GM18868 (cell line): ENCODE data around the gene KATNB1.
"Not testable (repeated sequence)": the region's sequence is repeated elsewhere in the genome, so short reads cannot be mapped to it uniquely, and the experiment has no call there.

Experiments
- ATAC-seq: cut with Tn5 transposase; IDR thresholded peaks from one replicate; pipeline ENCODE4 v1.9.1; 2021; ENCODE audit warnings: mild to moderate bottlenecking, moderate library complexity; ENCODE audit not compliant: unreplicated experiment

The KATNB1 gene

DNA sequence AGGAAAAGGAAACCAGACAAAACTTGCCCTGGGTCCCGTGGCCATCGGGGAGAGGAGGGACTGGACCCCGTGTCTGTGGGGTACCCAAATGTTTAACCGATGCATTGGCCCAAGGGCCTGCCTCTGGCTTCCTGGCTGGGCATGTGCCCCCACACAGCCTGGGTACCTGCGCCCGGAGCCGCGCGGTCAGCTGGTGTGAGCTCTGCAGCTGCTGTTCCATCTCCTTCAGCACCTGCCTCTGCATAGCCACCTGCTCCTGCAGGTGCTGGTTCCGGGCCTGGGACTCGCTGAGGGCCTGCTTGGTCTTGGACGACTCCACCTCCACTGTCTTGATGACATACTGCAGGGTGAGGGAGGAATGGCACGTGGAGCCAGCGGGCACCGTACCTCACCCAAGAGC lies 34.8 kb downstream of the KATNB1 start:
- no peak for ATAC-seq

- no peak for ATAC-seq
Observed at GRCh38 chr16:57771141-57771785, 35.7 kb downstream of the KATNB1 start.

DNA sequence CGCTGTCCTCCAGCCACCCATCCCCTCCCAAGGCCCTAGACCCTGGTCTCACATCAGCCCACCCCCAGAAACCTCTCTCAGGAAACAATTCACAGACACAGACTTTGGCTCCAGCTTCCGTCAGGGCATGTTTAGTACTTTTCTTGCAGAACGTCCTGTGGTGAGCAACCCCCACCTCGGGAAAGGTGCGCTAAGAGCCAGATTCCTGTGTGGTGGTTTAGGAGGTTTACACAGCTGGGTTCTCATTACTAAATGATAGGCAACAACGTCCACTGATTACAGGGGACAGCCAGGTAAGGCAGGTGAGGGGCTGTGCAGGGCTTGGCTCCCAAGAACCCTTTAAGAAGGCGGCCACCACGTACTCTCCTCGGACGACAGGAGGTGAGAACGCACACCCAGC lies 37.4 kb downstream of the KATNB1 start:
- ATAC-seq = no peak

DNA sequence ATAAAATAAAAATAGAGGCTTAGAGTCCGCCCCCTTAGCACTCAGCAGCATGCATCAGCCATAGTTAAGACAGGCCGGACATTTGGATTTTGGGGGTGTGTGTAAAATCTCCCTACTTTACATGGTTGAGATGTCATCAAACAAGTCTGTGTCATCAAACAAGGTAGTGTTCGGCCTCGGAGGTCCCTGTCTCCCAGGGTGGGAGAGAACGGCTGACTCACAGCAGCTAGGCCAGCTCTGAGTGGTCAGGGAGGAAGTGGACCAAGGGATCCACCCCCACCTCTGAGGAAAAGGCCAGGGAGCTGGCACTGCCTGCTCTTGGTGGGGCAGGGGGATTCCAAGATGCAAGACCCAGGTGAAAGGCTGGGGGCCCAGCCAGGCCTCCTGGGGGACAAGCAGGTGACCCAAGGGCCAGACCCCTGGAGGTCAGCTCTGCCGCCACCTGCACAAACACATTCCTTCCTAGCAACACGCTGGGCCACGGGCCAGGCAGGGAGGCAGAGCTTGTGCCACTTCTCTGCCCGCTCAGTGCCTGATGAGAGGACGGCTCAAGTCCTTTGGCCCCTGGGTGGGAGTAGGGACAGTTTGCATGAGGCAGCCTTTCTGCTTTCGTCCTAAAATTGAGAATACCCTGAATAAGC lies 38.2 kb downstream of the KATNB1 start:
- no peak for ATAC-seq

DNA sequence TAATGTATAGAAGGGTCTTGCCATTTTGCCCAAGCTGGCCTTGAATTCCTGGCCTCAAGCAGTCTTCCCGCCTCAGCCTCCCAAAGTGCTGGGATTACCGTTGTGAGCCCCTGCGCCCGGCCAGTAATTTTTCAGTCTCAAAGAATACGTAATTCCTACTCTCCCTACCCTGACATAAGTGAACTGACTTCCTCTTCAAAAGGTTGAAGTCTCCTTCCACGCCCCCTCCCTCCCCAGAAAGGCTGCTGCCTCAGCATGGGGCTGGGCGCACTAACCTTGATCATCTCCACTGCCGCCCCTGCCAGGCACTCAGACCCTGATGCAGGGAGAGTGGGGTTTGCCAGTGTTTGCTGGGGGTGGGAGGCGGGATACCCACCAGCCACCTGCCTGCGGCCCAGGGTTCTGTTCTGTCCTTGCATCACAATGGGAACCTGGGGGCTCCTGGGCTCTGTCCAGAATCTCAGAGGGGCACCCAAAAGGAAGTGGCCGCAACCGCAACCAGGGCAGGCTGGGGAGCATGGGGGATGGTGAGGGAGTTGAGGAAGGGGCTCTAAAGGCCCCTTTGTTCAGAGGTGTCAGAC lies 39.2 kb downstream of the KATNB1 start:
- no peak for ATAC-seq

- no peak for ATAC-seq
Observed at GRCh38 chr16:57775661-57776469, 40.3 kb downstream of the KATNB1 start.

DNA sequence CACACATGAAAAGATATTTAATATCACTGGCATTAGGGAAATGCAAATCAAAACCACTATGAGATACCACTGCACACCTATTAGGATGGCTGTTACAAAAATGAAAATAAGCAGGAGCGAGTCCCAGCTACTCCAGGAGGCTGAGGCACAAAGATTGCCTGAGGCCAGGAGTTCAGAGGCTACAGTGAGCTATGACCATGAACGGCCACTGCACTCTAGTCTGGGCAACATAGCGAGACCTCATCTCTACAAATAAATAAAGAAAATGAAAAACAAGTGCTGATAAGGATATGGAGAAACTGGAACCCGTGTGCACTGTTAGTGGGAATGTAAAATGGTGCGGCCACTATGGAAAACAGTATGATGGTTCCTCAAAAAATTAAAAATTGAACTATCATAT lies 43.1 kb downstream of the KATNB1 start:
- ATAC-seq = no peak

GRCh38 chr16:57779836-57780235 lies 44.3 kb downstream of the KATNB1 start:
- not testable (repeated sequence) for ATAC-seq

GRCh38 chr16:57781349-57781740 lies 45.8 kb downstream of the KATNB1 start:
- ATAC-seq = no peak

DNA sequence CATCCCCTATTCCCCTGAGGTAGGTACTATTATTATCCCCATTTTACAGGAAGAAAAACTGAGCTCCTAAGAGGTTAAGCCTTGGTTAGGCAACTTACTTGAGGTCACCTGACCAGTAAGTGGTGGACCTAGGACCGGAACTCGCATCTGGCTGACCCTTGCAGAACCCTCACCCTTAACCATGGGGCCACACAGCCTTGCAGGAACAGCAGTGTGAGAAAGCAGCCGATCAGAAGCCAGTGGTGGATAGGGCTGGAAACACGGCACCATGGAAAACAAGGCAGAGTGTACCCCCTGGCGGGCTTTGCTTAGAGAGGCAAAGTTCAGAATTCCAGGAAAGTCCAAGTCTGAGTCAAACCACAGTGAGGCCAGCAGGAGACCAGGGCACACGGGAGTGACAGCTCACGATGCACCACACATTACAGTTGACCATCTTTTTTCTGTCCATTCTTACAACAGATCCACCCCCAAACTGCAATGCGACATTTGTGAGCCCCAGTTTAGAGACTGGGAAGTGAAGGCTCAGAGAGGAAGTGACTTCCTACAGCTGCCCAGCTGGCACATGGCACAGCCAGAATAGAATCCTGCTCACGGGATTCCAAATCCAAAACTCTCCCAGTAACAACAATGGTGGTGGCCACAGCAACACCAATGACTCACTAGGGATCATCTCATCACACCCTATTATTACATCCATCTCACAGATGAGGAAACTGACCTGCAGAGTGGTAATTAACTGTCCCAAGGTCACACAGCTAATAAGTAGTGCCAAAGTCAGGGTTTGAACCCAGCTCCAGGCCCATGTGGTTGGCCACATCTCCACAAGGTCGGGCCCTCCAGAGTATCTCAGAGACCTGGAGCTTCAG lies 46.4 kb downstream of the KATNB1 start:
- ATAC-seq = no peak

DNA sequence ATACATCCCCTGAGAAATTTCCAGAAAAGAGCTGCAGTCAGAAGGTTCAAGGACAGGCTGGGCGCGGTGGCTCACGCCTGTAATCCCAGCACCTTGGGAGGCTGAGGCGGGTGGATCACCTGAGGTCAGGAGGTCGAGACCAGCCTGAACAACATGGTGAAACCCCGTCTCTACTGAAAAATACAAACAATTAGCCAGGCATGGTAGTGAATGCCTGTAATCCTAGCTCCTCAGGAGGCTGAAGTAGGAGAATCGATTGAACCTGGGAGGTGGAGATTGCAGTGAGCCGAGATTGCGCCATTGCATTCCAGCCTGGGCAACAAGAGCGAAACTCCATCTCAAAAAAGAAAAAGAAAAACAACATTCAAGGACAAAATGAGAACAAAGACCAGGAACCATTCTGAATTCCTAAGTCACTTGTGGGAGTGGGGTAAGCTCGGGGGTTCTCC lies 47.1 kb downstream of the KATNB1 start:
- not testable (repeated sequence) for ATAC-seq

GRCh38 chr16:57783116-57783515 lies 47.5 kb downstream of the KATNB1 start:
- ATAC-seq = no peak

- ATAC-seq = no peak
Observed at GRCh38 chr16:57783883-57784282, 48.3 kb downstream of the KATNB1 start.

- ATAC-seq = no peak
Observed at GRCh38 chr16:57784334-57784733, 48.8 kb downstream of the KATNB1 start.

DNA sequence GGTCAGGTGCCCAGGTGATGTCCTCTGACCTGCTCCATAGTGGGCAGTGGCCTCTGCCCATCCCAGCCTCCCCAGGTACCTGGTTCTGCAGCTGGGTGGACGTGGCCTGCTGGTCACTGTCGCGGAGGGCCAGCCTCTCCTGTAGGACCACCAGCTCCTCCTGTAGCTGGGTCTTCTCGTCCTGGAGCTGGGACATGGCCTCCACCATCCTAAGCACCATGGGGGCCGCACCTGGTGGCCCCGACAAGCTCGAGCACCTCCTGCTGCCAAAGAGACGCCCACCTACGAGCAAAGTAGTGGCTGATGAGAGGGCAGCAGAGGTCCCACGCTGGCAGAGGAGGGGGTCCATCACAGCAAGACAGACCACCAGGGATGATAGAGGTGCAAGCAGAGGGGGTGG lies 49.8 kb downstream of the KATNB1 start:
- no peak for ATAC-seq

- no peak for ATAC-seq
Observed at GRCh38 chr16:57785924-57786323, 50.4 kb downstream of the KATNB1 start.

DNA sequence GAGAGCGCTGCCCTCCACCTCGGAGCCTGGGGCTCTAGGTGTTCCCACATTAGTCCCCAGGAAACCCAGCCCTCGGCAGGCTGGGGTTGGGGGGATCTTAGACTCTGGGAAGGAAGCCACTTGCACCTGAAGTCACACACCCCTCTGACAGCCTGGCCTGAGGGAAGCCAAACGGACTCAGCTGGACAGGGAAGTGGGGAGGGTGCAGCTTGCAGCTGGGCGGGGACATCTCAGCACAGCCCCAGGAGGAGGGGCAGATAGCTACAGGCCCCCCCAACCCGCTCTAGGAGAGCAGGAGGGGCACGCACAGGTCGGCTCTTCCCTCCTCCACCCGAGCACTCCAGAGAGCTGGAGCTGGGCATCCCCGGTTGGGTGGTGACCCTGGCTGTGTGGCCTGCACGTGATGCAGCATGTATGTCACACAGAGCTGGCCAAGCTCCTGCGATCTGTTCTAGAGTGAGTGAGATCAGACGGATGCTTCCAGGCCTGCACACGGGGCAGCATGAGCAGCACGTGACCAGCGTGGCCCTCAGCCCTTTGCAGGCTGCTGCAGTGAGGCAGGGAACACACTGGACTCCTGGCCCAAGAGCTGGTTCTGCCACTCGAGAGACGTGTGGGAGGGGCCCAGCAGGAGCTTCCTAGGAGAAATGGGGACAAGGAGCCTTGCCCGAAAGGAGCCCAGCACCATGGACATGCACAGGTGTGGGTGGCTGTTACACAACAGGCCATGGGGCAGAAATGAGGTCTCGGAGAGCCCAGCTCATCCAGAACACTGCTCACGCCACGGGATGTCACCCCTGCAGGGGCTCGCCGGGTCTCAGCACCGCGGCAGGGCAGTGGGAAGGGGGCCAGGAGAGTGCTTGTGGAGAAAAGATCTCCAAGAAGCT lies 51.3 kb downstream of the KATNB1 start:
- ATAC-seq = no peak

- ATAC-seq = no peak
Observed at GRCh38 chr16:57787519-57787905, 51.9 kb downstream of the KATNB1 start.

- no peak for ATAC-seq
Observed at GRCh38 chr16:57788252-57788841, 52.8 kb downstream of the KATNB1 start.
